ENCODE results near the gene NCOA3. TPM values are rescaled to one million over a fixed set of nuclear protein-coding genes. Genes with fewer than 3 reads are reported as not detected.
A peak's percentile ranks its signal among the peaks of the same experiment; 100 is the strongest.

The NCOA3 gene
- total and polyA plus RNA-seq, 3 donors from 2014 or later: 18.1 to 32.5 (median 27.6) TPM

GRCh38 chr20:47620808-47621805 is 119.4 kb downstream of the NCOA3 start:
- no peaks in the 10 kb centered on the region for H3K4me1 ChIP-seq

GRCh38 chr20:47622118-47622665 is 120.5 kb downstream of the NCOA3 start:
- no peaks in the 10 kb centered on the region for H3K36me3 ChIP-seq (ENCODE audit: low read depth, missing control alignments)
- WGBS, 2 donors: 90 to 93% methylated on average over 9 of the region's 9 CpGs
- H3K27me3 ChIP-seq: no peaks in the 10 kb centered on the region
- TF ChIP-seq CTCF (IDR thresholded peaks at IDR 0.05): no peak
- TF ChIP-seq POLR2A (IDR thresholded peaks at IDR 0.05): no peak
- no peak for DNase-seq
- intact Hi-C loops (cut with DNase I; ENCODE audit: low total_unique reads): no loop called here
- no peaks in the 10 kb centered on the region for H3K4me1 ChIP-seq
- H3K9me3 ChIP-seq: no peaks in the 10 kb centered on the region
- no peak overlapping the region for H3K27ac ChIP-seq
- no peak overlapping the region for H3K4me3 ChIP-seq

More at GRCh38 chr20:47620808-47621805, 119.4 kb downstream of the NCOA3 start:
- no peaks in the 10 kb centered on the region for H3K27me3 ChIP-seq
- DNase-seq: no peak
- 58 to 59% methylated on average over 8 of the region's 8 CpGs for WGBS, 2 donors
- TF ChIP-seq POLR2A (IDR thresholded peaks at IDR 0.05) (no peak), CTCF (IDR thresholded peaks at IDR 0.05) (peak; percentile 66 to 84 (median 73))
- no peaks in the 10 kb centered on the region for H3K36me3 ChIP-seq (ENCODE audit: low read depth, missing control alignments)
- no peak overlapping the region for H3K27ac ChIP-seq
- no peak overlapping the region for H3K4me3 ChIP-seq
- intact Hi-C loops (cut with DNase I; ENCODE audit: low total_unique reads): no loop called here
- no peaks in the 10 kb centered on the region for H3K9me3 ChIP-seq

- intact Hi-C loops (cut with DNase I; ENCODE audit: low total_unique reads): no loop called here
- H3K36me3 ChIP-seq (ENCODE audit: low read depth, missing control alignments): no peaks in the 10 kb centered on the region
- 86 to 91% methylated on average over 2 of the region's 2 CpGs for WGBS, 2 donors
These were observed 121.5 kb downstream of the NCOA3 start for GRCh38 chr20:47623206-47623605.

GRCh38 chr20:47627540-47627939 is 125.9 kb downstream of the NCOA3 start:
- H3K4me3 ChIP-seq: no peak overlapping the region
- no peak for TF ChIP-seq POLR2A (IDR thresholded peaks at IDR 0.05)
- no peak for TF ChIP-seq CTCF (IDR thresholded peaks at IDR 0.05)
- no peak for DNase-seq
- WGBS, 2 donors: 90 to 93% methylated on average over 4 of the region's 4 CpGs
- no peaks in the 10 kb centered on the region for H3K9me3 ChIP-seq
- H3K36me3 ChIP-seq (ENCODE audit: low read depth, missing control alignments): no peaks in the 10 kb centered on the region
- intact Hi-C loops (cut with DNase I; ENCODE audit: low total_unique reads): no loop called here
- no peak overlapping the region for H3K27ac ChIP-seq
- no peaks in the 10 kb centered on the region for H3K4me1 ChIP-seq
- H3K27me3 ChIP-seq: no peaks in the 10 kb centered on the region

More at GRCh38 chr20:47623206-47623605, 121.5 kb downstream of the NCOA3 start:
- Histone ChIP-seq H3K27me3 (no peaks in the 10 kb centered on the region), H3K27ac (no peak overlapping the region), H3K4me1 (no peaks in the 10 kb centered on the region), H3K9me3 (no peaks in the 10 kb centered on the region), H3K4me3 (no peak overlapping the region)
- TF ChIP-seq CTCF (IDR thresholded peaks at IDR 0.05): no peak
- no peak for TF ChIP-seq POLR2A (IDR thresholded peaks at IDR 0.05)
- DNase-seq: no peak
